HG02852 (cell line): ENCODE measurements around the gene YPEL4.

Source experiments
- ATAC-seq: cut with Tn5 transposase; IDR thresholded peaks from one replicate; pipeline ENCODE4 v1.9.1; 2021; ENCODE audit warnings: mild to moderate bottlenecking, moderate library complexity; ENCODE audit not compliant: unreplicated experiment

Gene YPEL4

DNA sequence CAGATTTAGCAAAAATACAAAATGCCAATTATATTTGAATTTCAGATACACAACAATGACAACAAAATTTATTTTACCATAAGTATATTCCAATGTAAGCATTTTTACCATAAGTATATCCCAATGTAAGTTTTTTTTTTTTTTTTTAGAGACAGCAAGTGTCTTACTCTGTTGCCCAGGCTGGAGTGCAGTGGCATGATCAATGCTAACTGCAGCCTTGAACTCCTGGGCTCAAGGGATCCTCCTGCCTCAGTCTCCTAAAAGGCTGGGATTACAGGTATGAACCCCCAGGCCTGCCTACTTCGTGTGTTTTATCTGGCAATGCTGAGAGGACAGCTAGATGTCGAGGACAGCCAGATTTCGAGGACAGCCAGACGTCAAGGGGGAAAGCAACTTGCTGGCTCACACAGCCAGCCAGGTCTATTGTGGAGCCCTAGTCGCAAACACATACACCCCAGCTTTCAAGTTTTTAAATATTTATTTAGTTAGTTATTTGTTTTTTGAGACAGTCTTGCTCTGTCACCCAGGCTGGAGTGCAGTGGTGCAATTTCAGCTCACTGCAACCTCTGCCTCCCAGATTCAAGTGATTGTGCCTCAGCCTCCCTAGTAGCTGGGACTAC, 53.3 kb downstream of the YPEL4 start:
- ATAC-seq: no peak
